Mesodermal cell (in vitro differentiated cells): ENCODE measurements around the gene ZNF23.

Experiments used
- H3K27ac ChIP-seq: 2 replicates; pipeline ENCODE4 v1.7.0; 2013; ENCODE audit warnings: mild to moderate bottlenecking, low read depth, low read length, moderate library complexity; ENCODE audit not compliant: severe bottlenecking
- H3K36me3 ChIP-seq: 2 replicates; pipeline ENCODE4 v1.7.1; 2013; ENCODE audit warnings: mild to moderate bottlenecking, low read length, moderate library complexity; ENCODE audit not compliant: control insufficient read depth, insufficient read depth
- H3K4me1 ChIP-seq: one replicate; pipeline ENCODE4 v1.7.1; 2013; ENCODE audit warnings: mild to moderate bottlenecking, low read length; ENCODE audit not compliant: insufficient read depth, control insufficient read depth, poor library complexity, severe bottlenecking
- H3K4me3 ChIP-seq: 2 replicates; pipeline ENCODE4 v1.7.0; 2013; ENCODE audit warnings: low read length, control low read depth, mild to moderate bottlenecking; ENCODE audit not compliant: insufficient read depth, poor library complexity, severe bottlenecking; ENCODE audit errors: extremely low read depth
- H3K9me3 ChIP-seq: 2 replicates; pipeline ENCODE4 v1.7.1; 2013; ENCODE audit warnings: mild to moderate bottlenecking, low read length, moderate library complexity; ENCODE audit not compliant: control insufficient read depth
- WGBS, 2 experiments: methylation state at CpG; one replicate each; pipeline ENCODE4 v1.1.5; 2013; ENCODE audit warnings: missing lambda C conversion rate in 2 of 2; ENCODE audit not compliant: insufficient coverage in 2 of 2; 5-methylcytosine and 5-hydroxymethylcytosine counted together

ZNF23 gene

GRCh38 chr16:71426880-71427615 is 35.0 kb downstream of the ZNF23 start:
- WGBS, 2 experiments: 56 to 68% methylated on average over 8 to 9 of the region's 12 CpGs
- no peak overlapping the region for H3K27ac ChIP-seq

GRCh38 chr16:71426069-71426879 is 35.8 kb downstream of the ZNF23 start:
- Histone ChIP-seq H3K4me3 (peak overlapping the region; percentile 54), H3K27ac (no peak overlapping the region), H3K36me3 (no peaks in the 10 kb centered on the region), H3K9me3 (no peaks in the 10 kb centered on the region), H3K4me1 (no peaks in the 10 kb centered on the region)
- 0% methylated on average over 25 to 48 of the region's 48 CpGs for WGBS, 2 experiments

More at GRCh38 chr16:71426880-71427615, 35.0 kb downstream of the ZNF23 start:
- Histone ChIP-seq H3K9me3 (no peaks in the 10 kb centered on the region), H3K36me3 (no peaks in the 10 kb centered on the region), H3K4me3 (peak overlapping the region; percentile 5), H3K4me1 (no peaks in the 10 kb centered on the region)

GRCh38 chr16:71425746-71426068 is 36.3 kb downstream of the ZNF23 start:
- Histone ChIP-seq H3K36me3 (no peaks in the 10 kb centered on the region), H3K4me3 (peak overlapping the region; percentile 54), H3K9me3 (no peaks in the 10 kb centered on the region), H3K4me1 (no peaks in the 10 kb centered on the region), H3K27ac (no peak overlapping the region)
- WGBS, 2 experiments: 7 to 11% methylated on average over 18 of the region's 18 CpGs

GRCh38 chr16:71424626-71425025 is 37.4 kb downstream of the ZNF23 start:
- Histone ChIP-seq H3K27ac (no peak overlapping the region), H3K4me3 (no peak overlapping the region), H3K36me3 (no peaks in the 10 kb centered on the region), H3K4me1 (no peaks in the 10 kb centered on the region), H3K9me3 (no peaks in the 10 kb centered on the region)
- 66 to 78% methylated on average over 3 to 5 of the region's 6 CpGs for WGBS, 2 experiments

GRCh38 chr16:71423865-71424264 is 38.2 kb downstream of the ZNF23 start:
- H3K4me1 ChIP-seq: no peaks in the 10 kb centered on the region
- no peak overlapping the region for H3K27ac ChIP-seq
- no peaks in the 10 kb centered on the region for H3K36me3 ChIP-seq
- 84 to 91% methylated on average over 5 to 6 of the region's 7 CpGs for WGBS, 2 experiments
- no peak overlapping the region for H3K4me3 ChIP-seq
- no peaks in the 10 kb centered on the region for H3K9me3 ChIP-seq

GRCh38 chr16:71423016-71423415 is 39.0 kb downstream of the ZNF23 start:
- 48 to 70% methylated on average over 2 of the region's 2 CpGs for WGBS, 2 experiments
- H3K27ac ChIP-seq: no peak overlapping the region
- no peaks in the 10 kb centered on the region for H3K36me3 ChIP-seq
- H3K9me3 ChIP-seq: no peaks in the 10 kb centered on the region
- no peaks in the 10 kb centered on the region for H3K4me1 ChIP-seq
- no peak overlapping the region for H3K4me3 ChIP-seq

GRCh38 chr16:71421911-71422310 is 40.1 kb downstream of the ZNF23 start:
- no peak overlapping the region for H3K27ac ChIP-seq
- H3K9me3 ChIP-seq: no peaks in the 10 kb centered on the region
- no peaks in the 10 kb centered on the region for H3K4me1 ChIP-seq
- WGBS, 2 experiments: 63% methylated on average over 3 of the region's 4 CpGs; no CpG with 5 or more reads in 1 of the 2 experiments
- no peaks in the 10 kb centered on the region for H3K36me3 ChIP-seq
- H3K4me3 ChIP-seq: no peak overlapping the region

GRCh38 chr16:71414038-71414437 is 48.0 kb downstream of the ZNF23 start:
- Histone ChIP-seq H3K27ac (no peak overlapping the region), H3K4me3 (no peak overlapping the region), H3K4me1 (peaks cover 3% of the 10 kb centered on the region), H3K36me3 (no peaks in the 10 kb centered on the region), H3K9me3 (no peaks in the 10 kb centered on the region)
- 97 to 98% methylated on average over 5 of the region's 5 CpGs for WGBS, 2 experiments

- H3K27ac ChIP-seq: no peak overlapping the region
- no peak overlapping the region for H3K4me3 ChIP-seq
- H3K9me3 ChIP-seq: no peaks in the 10 kb centered on the region
- WGBS, 2 experiments: 65 to 83% methylated on average over 1 to 3 of the region's 4 CpGs
- H3K36me3 ChIP-seq: no peaks in the 10 kb centered on the region
- H3K4me1 ChIP-seq: peaks cover 10% of the 10 kb centered on the region
Measured at GRCh38 chr16:71413341-71413740, 48.7 kb downstream of the ZNF23 start.

- no peaks in the 10 kb centered on the region for H3K9me3 ChIP-seq
- peaks cover 12% of the 10 kb centered on the region for H3K4me1 ChIP-seq
- no peak overlapping the region for H3K27ac ChIP-seq
- peak overlapping the region; percentile 19 for H3K4me3 ChIP-seq
- WGBS, 2 experiments: 12 to 15% methylated on average over 20 to 22 of the region's 24 CpGs
- no peaks in the 10 kb centered on the region for H3K36me3 ChIP-seq
Measured at GRCh38 chr16:71412270-71413160, 49.5 kb downstream of the ZNF23 start.
